Measurements from ENCODE around the gene PLEKHH1.

The PLEKHH1 gene

DNA sequence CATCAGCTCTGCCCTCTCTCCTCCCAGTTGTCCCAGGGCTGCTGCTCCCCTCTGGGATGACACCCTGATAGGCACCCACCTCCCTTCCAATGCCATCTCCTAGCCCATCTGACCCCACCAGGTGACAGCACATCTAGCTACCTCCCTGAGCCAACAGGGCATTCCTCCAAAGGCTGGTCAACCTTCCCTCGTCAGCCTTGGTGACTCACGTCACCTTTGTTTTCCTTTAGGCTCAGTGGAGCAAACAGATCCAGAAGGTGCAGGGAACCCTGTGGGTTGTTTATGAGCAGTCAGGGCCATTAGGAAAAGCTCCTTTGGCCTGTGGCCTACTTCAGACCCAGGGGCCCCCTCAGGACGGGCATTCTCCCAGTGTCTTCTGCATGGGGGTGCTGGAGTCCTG lies 34.6 kb downstream of the PLEKHH1 start:
- TF ChIP-seq, protein P1, sequence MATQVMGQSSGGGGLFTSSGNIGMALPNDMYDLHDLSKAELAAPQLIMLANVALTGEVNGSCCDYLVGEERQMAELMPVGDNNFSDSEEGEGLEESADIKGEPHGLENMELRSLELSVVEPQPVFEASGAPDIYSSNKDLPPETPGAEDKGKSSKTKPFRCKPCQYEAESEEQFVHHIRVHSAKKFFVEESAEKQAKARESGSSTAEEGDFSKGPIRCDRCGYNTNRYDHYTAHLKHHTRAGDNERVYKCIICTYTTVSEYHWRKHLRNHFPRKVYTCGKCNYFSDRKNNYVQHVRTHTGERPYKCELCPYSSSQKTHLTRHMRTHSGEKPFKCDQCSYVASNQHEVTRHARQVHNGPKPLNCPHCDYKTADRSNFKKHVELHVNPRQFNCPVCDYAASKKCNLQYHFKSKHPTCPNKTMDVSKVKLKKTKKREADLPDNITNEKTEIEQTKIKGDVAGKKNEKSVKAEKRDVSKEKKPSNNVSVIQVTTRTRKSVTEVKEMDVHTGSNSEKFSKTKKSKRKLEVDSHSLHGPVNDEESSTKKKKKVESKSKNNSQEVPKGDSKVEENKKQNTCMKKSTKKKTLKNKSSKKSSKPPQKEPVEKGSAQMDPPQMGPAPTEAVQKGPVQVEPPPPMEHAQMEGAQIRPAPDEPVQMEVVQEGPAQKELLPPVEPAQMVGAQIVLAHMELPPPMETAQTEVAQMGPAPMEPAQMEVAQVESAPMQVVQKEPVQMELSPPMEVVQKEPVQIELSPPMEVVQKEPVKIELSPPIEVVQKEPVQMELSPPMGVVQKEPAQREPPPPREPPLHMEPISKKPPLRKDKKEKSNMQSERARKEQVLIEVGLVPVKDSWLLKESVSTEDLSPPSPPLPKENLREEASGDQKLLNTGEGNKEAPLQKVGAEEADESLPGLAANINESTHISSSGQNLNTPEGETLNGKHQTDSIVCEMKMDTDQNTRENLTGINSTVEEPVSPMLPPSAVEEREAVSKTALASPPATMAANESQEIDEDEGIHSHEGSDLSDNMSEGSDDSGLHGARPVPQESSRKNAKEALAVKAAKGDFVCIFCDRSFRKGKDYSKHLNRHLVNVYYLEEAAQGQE (IDR thresholded peaks at IDR 0.05; ENCODE audit: insufficient replicate concordance, low read depth): no peak
- TF ChIP-seq SPI1 (IDR thresholded peaks at IDR 0.05; ENCODE audit: borderline replicate concordance, low read depth): no peak
- TF ChIP-seq GABPA (IDR thresholded peaks at IDR 0.05; ENCODE audit: low read depth): no peak
- TF ChIP-seq CTCF (IDR thresholded peaks at IDR 0.05; ENCODE audit: insufficient read depth, low read length): no peak
- TF ChIP-seq POLR2AphosphoS5 (IDR thresholded peaks at IDR 0.05; ENCODE audit: low read depth): no peak
- Histone ChIP-seq H3K27me3 (ENCODE audit: insufficient read depth, poor library complexity, severe bottlenecking) (no peaks in the 10 kb centered on the region), H3K4me3 (replicated peaks; ENCODE audit: insufficient read depth, low read length) (no peak overlapping the region), H3K27ac (replicated peaks) (no peak overlapping the region)
- no peak for DNase-seq (ENCODE audit: low read depth in 1 of 2, low spot score in 1 of 2)

- Histone ChIP-seq H3K27me3 (ENCODE audit: insufficient read depth, poor library complexity, severe bottlenecking) (no peaks in the 10 kb centered on the region), H3K27ac (replicated peaks) (no peak overlapping the region), H3K4me3 (replicated peaks; ENCODE audit: insufficient read depth, low read length) (no peak overlapping the region)
- DNase-seq (ENCODE audit: low read depth in 1 of 2, low spot score in 1 of 2): no peak
- no peak for TF ChIP-seq GABPA (IDR thresholded peaks at IDR 0.05; ENCODE audit: low read depth)
- TF ChIP-seq, protein P1 (IDR thresholded peaks at IDR 0.05; ENCODE audit: insufficient replicate concordance, low read depth): no peak
- no peak for TF ChIP-seq CTCF (IDR thresholded peaks at IDR 0.05; ENCODE audit: insufficient read depth, low read length)
- no peak for TF ChIP-seq POLR2AphosphoS5 (IDR thresholded peaks at IDR 0.05; ENCODE audit: low read depth)
- no peak for TF ChIP-seq SPI1 (IDR thresholded peaks at IDR 0.05; ENCODE audit: borderline replicate concordance, low read depth)
Observed at GRCh38 chr14:67569011-67569650, 36.0 kb downstream of the PLEKHH1 start.

DNA sequence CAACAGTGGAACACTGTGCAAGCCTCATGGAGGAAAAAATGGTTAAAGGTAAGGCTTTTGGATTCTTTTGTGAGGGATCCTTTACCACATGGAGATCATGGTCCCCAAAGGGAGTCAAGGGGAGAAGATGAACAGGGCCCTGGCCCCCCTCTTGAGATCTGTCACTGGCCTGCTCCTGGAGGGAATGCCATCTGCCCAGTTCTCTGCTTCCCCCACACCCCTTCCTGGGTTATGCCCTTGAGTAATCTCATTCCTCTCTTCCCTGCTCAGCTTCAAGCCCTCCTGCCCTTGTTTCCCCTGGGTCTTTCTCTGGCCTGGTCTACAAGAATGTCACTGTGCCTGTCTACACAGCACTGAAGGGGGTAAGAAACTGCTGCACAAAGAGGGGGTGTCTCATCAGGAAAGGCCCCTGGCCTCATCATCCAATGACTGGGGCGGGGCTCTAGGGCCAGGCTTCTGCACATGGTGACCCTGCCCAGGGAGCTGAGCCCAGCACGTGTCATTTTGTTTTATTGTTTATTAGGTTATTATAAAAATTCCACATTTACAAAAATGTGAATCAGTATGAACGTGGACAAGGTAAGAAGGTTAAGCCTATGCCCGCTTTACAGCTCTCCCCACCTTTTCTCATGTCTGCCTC lies 36.7 kb downstream of the PLEKHH1 start:
- Histone ChIP-seq H3K27me3 (ENCODE audit: insufficient read depth, poor library complexity, severe bottlenecking) (no peaks in the 10 kb centered on the region), H3K27ac (replicated peaks) (no peak overlapping the region), H3K4me3 (replicated peaks; ENCODE audit: insufficient read depth, low read length) (no peak overlapping the region)
- TF ChIP-seq SPI1 (IDR thresholded peaks at IDR 0.05; ENCODE audit: borderline replicate concordance, low read depth) (no peak), GABPA (IDR thresholded peaks at IDR 0.05; ENCODE audit: low read depth) (no peak), CTCF (IDR thresholded peaks at IDR 0.05; ENCODE audit: insufficient read depth, low read length) (no peak), POLR2AphosphoS5 (IDR thresholded peaks at IDR 0.05; ENCODE audit: low read depth) (no peak)
- TF ChIP-seq, protein P1 (IDR thresholded peaks at IDR 0.05; ENCODE audit: insufficient replicate concordance, low read depth): no peak
- no peak for DNase-seq (ENCODE audit: low read depth in 1 of 2, low spot score in 1 of 2)

Data from HL-60 (cell line).